Stimulated activated CD4-positive, alpha-beta T cell treated with anti-CD3 and anti-CD28 coated beads, Interleukin-2, amount 100 ng/mL, for 4 hours (primary cell): ENCODE data around the gene SNAPC3.
A peak's percentile ranks its signal among the peaks of the same experiment; 100 is the strongest.
"Not testable (repeated sequence)": the region's sequence is repeated elsewhere in the genome, so short reads cannot be mapped to it uniquely, and the experiment has no call there.

ENCODE experiments used
- DNase-seq: peaks from one replicate; pipeline ENCODE4 v3.0.0-alpha.2; 2020; ENCODE audit warnings: low read depth

Gene SNAPC3

GRCh38 chr9:15422372-15423230 is at the start of gene SNAPC3:
SNAPC3 (plus strand) TSS chr9:15422876; CDS start chr9:15422880, 4 bp downstream.
- DNase-seq, result peak; percentile 88

- no peak for DNase-seq
Observed at GRCh38 chr9:15373881-15374280, 48.8 kb upstream of the SNAPC3 start.

- DNase-seq, result no peak
Observed at GRCh38 chr9:15374310-15374709, 48.4 kb upstream of the SNAPC3 start.

DNA sequence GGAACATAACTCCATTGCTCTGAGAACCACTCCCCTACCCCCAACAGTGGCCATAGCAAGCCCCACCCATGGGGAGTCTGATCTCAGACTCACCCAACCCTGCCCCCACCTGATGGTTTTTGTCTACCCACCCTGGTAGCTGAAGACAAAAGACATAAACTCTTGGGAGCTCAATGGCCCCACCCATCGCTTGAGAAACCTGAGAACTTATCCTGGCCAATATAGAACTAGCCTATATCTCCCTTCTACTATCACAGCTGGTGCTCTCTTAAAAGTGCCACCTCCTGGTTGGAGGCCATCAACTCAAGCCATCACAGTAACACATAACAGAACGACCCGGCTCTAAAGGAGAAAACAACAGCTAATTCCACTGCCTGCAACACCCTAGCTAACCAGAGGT is 47.9 kb upstream of the SNAPC3 start:
- no peak for DNase-seq

- no peak for DNase-seq
Observed at GRCh38 chr9:15377625-15378540, 44.8 kb upstream of the SNAPC3 start.

DNA sequence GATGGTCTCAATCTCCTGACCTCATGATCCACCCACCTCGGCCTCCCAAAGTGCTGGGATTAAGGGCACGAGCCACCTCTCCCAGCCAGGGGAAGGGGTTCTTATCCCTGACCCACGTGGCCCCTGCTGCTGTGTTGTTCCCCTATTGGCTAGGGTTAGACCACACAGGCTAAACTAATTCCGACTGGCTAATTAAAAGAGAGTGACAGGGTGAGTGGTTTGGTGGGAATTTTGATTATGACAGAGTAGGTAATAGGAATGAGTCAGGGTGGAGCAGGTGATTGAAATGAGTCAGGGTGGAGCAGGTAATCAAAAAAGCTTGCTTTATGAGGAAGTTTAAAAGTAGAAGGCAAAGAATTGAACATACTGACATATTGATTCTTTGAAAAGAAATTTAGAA is 43.4 kb upstream of the SNAPC3 start:
- DNase-seq, result not testable (repeated sequence)

- DNase-seq, result not testable (repeated sequence)
Observed at GRCh38 chr9:15379888-15380287, 42.8 kb upstream of the SNAPC3 start.

GRCh38 chr9:15381491-15381890 is 41.2 kb upstream of the SNAPC3 start:
- DNase-seq, result no peak

- DNase-seq, result no peak
Observed at GRCh38 chr9:15386465-15386864, 36.2 kb upstream of the SNAPC3 start.

DNA sequence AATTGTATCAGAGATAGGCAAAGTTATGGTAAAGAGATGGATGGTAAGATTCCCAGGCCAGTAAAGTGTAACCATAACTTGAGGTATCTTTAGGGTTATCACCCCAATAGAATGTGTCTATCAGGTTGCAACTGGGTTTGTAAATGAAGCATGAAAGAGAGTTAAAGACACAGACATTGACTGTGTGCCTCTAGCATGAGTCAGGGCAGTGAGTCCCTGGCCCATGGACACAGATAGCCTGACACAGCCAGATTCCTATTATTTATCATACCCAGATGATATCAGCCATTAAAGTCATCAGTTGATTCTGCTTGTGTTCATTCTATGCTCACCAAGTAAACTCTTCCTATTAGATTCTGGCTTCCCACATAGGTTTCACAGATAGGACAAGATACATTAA is 33.5 kb upstream of the SNAPC3 start:
- no peak for DNase-seq

- no peak for DNase-seq
Observed at GRCh38 chr9:15389631-15390030, 33.0 kb upstream of the SNAPC3 start.

- DNase-seq, result no peak
Observed at GRCh38 chr9:15390201-15390600, 32.5 kb upstream of the SNAPC3 start.

GRCh38 chr9:15392363-15392762 is 30.3 kb upstream of the SNAPC3 start:
- no peak for DNase-seq

DNA sequence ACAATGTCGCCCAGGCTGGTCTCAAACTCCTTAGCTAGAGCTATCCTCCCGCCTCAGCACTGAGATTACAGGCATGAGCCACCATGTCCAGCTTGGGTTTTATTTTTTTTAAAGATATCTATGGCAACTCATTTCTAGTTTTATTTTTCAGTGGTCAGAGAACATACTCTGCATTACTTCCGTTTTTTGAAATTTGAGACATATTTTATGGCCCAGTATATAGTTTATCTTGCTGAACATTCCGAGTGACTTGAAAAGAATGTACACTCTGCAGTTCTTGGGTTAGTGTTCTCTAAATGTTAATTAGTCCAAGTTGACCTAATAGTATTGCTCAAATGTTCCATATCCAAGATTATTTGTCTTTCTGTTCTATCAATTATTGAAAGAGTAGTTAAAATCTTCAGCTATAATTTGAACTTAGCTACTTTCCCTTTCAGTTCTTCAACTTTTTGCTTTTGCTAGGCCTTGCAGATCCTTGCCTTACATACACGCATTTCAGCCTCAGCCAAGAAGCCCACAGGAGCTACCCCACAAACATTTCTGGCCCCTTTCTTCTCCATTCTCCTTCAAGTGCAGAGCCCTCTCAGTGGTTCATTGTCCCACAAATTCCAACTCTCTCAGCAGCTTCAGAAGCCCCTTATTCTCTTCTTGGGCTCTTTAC is 22.3 kb upstream of the SNAPC3 start:
- no peak for DNase-seq

- no peak for DNase-seq
Observed at GRCh38 chr9:15401266-15401665, 21.4 kb upstream of the SNAPC3 start.

DNA sequence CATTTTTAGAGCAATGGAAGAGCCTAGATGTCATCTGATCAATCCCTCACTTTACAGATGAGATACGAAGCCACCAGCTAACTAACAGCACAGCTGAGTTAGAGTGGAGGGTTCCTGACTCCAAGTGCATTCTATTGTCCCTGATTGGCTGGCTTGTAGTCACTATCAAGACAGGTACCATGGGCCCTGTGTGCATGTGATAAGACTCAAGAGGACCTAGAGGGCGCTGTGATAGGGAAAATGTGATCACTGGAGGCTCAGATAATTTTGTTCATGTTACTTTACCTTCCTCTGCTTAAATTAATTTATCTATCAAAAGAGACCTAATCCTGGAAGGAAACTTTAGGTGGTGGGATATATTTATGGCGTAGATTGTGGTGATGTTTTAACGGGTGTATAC is 19.5 kb upstream of the SNAPC3 start:
- DNase-seq, result no peak

DNA sequence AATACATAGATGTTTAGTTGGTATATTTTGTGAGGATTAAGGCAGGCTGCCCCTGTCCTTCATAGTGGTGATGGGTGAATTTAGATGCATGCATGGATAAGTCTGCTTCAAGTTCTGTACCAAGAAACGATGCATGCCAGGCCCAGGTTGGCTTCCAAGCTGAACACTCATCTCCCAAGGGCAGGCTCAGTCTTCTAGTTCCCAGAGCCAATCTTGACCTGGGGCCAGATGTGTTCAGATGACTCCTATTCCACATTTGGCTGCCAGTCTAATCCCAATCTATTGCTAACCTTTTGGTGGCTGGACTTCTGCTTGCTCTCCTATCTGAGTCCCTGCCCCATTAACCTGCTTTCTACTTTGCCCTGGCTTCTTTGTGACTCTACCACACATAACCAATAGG is 18.5 kb upstream of the SNAPC3 start:
- DNase-seq, result no peak

DNA sequence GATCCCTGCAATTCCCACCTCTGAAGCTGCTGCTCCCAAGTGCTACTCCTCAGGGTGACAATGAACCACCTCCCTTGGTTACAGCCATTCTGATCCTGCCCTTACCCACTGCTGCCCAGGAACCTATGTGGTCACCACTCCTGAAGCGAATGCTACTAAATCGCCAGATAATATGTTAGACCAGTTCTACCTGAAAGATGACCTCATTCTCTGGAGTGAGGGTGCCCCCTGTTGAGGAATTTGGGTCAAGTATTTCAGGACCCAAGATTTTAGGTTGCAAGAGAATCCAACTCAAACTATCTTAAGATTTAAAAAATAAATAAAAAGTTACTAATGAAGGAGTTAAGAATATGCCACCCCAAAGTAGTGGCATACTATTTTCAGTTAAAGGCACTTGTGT is 5.8 kb upstream of the SNAPC3 start:
- DNase-seq, result peak; percentile 20

GRCh38 chr9:15417626-15418025 is 5.0 kb upstream of the SNAPC3 start:
- no peak for DNase-seq

DNA sequence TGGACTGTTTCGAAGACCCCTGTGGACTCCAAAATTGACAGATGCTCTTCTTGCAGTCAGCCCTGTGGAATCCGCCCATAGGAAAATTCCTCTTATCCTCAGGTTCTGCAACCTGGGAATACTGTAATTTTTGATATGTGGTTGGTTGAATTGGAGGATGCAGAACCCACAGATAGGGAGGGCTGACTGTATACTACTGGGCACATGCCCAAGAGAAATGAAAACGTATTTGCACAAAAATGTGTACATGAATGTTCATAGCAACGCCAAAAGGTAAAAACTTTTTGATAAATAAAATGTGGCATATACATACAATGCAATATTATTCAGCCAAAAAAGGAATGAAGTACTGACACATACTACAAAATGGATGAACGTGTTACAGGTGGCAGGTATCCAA is 1.9 kb upstream of the SNAPC3 start:
- no peak for DNase-seq

- DNase-seq, result no peak
Observed at GRCh38 chr9:15421532-15421931, 1.1 kb upstream of the SNAPC3 start.

DNA sequence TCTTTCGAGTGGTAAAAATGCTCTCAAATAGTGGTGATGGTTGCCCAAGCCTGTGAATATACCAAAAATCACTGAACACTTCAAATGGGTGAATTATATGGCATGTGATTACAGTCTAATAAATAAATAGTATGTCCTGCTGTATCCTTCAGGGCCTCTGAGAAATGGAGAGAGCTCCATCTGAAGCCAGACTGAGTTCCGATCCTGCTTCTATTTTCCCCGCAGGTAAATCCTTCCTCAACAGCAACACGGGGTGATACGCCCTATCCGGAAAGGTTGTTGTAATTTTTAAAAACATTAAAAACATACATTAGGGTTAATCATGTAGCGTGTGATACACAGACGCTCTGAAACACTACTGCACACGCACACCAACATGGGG is 695 bp upstream of the SNAPC3 start:
- DNase-seq, result no peak
